Neutrophil (primary cell): Measurements from ENCODE around the gene DMBX1.

Experiments
- H3K27ac ChIP-seq: fragments of 200-600 bp; sonication (generic); 2 replicates; pipeline ENCODE4 v1.5.1; 2016; ENCODE audit warnings: mild to moderate bottlenecking, moderate library complexity
- H3K27me3 ChIP-seq: fragments of 200-600 bp; sonication (generic); 2 replicates; pipeline ENCODE4 v1.6.0; 2016; ENCODE audit warnings: mild to moderate bottlenecking
- H3K36me3 ChIP-seq: fragments of 200-600 bp; sonication (generic); 2 replicates; pipeline ENCODE4 v1.5.1; 2017
- H3K4me1 ChIP-seq, 2 experiments: fragments of 200-600 bp in 1 of 2; sonication (generic) in 1 of 2; 1 replicate in 1 of 2; 2 replicates in 1 of 2; pipeline versions ENCODE4 v1.5.1 to v1.6.1; 2013 to 2016; ENCODE audit warnings: low read depth in 1 of 2, low read length in 1 of 2, mild to moderate bottlenecking in 1 of 2, moderate library complexity in 1 of 2; ENCODE audit not compliant: control insufficient read depth in 1 of 2, insufficient read depth in 1 of 2
- H3K4me3 ChIP-seq, 2 experiments: fragments of 200-600 bp in 1 of 2; sonication (generic) in 1 of 2; 1 replicate in 1 of 2; 2 replicates in 1 of 2; pipeline ENCODE4 v1.5.1; 2013 to 2016; ENCODE audit warnings: low read depth in 1 of 2, low read length in 1 of 2, mild to moderate bottlenecking in 1 of 2, moderate library complexity in 1 of 2
- H3K9me3 ChIP-seq: fragments of 200-600 bp; sonication (generic); 2 replicates; pipeline ENCODE4 v1.5.1; 2016
- CTCF ChIP-seq: fragments of 200-600 bp; sonication (generic); IDR thresholded peaks from 2 replicates; pipeline ENCODE4 v1.5.1; 2016; ENCODE audit warnings: antibody characterized with exemption

The DMBX1 gene

GRCh38 chr1:46512135-46512791 is 22.6 kb downstream of the DMBX1 start:
- Histone ChIP-seq H3K4me1 (no peaks in the 10 kb centered on the region), H3K27ac (no peak overlapping the region), H3K9me3 (no peaks in the 10 kb centered on the region), H3K27me3 (peaks cover 54% of the 10 kb centered on the region), H3K36me3 (no peaks in the 10 kb centered on the region), H3K4me3 (no peak overlapping the region)
- TF ChIP-seq CTCF: no peak

GRCh38 chr1:46512792-46513190 is 23.2 kb downstream of the DMBX1 start:
- Histone ChIP-seq H3K27me3 (peaks cover 59% of the 10 kb centered on the region), H3K9me3 (no peaks in the 10 kb centered on the region), H3K27ac (no peak overlapping the region), H3K4me1 (no peaks in the 10 kb centered on the region), H3K36me3 (no peaks in the 10 kb centered on the region), H3K4me3 (no peak overlapping the region)
- no peak for TF ChIP-seq CTCF

GRCh38 chr1:46513536-46513935 is 23.9 kb downstream of the DMBX1 start:
- Histone ChIP-seq H3K36me3 (no peaks in the 10 kb centered on the region), H3K27ac (no peak overlapping the region), H3K4me1 (no peaks in the 10 kb centered on the region), H3K4me3 (no peak overlapping the region), H3K9me3 (no peaks in the 10 kb centered on the region), H3K27me3 (peaks cover 66% of the 10 kb centered on the region)
- no peak for TF ChIP-seq CTCF

- H3K4me3 ChIP-seq: no peak overlapping the region
- peaks cover 76% of the 10 kb centered on the region for H3K27me3 ChIP-seq
- H3K27ac ChIP-seq: no peak overlapping the region
- no peaks in the 10 kb centered on the region for H3K36me3 ChIP-seq
- H3K4me1 ChIP-seq: no peaks in the 10 kb centered on the region
- TF ChIP-seq CTCF: no peak
- H3K9me3 ChIP-seq: no peaks in the 10 kb centered on the region
Measured at GRCh38 chr1:46515576-46515975, 25.9 kb downstream of the DMBX1 start.

- Histone ChIP-seq H3K27me3 (peaks cover 84% of the 10 kb centered on the region), H3K27ac (no peak overlapping the region), H3K9me3 (no peaks in the 10 kb centered on the region), H3K36me3 (no peaks in the 10 kb centered on the region), H3K4me1 (no peaks in the 10 kb centered on the region), H3K4me3 (no peak overlapping the region)
- no peak for TF ChIP-seq CTCF
Measured at GRCh38 chr1:46516200-46516950, 26.7 kb downstream of the DMBX1 start.
